Cardiac muscle cell (in vitro differentiated cells and primary cell): Measurements from ENCODE around the gene LENEP. TPM values are rescaled to one million over a fixed set of nuclear protein-coding genes. Genes with fewer than 3 reads are reported as not detected.

Experiments
- DNase-seq, 2 donors: peaks; one replicate each; pipeline versions ENCODE4 v3.0.0 to v3.0.0-alpha.2; 2010 to 2017; ENCODE audit warnings: low read depth in 1 of 2, low spot score in 1 of 2
- H3K27ac ChIP-seq: fragments of 200-600 bp; sonication (generic); 2 replicates; pipeline ENCODE4 v1.5.1; 2016
- H3K27me3 ChIP-seq: fragments of 200-600 bp; sonication (generic); 2 replicates; pipeline ENCODE4 v1.6.0; 2016; ENCODE audit warnings: control low read depth
- H3K36me3 ChIP-seq: fragments of 200-600 bp; sonication (generic); 2 replicates; pipeline ENCODE4 v1.5.1; 2016; ENCODE audit warnings: control low read depth
- H3K4me1 ChIP-seq: fragments of 200-600 bp; sonication (generic); 2 replicates; pipeline ENCODE4 v1.8.1; 2017; ENCODE audit warnings: low read depth, mild to moderate bottlenecking, mixed run types
- H3K4me3 ChIP-seq: fragments of 200-600 bp; sonication (generic); 2 replicates; pipeline ENCODE4 v1.5.1; 2016; ENCODE audit warnings: mild to moderate bottlenecking
- H3K9me3 ChIP-seq: fragments of 200-600 bp; sonication (generic); 2 replicates; pipeline ENCODE4 v1.5.1; 2017; ENCODE audit warnings: low read depth, mild to moderate bottlenecking, control low read depth
- CTCF ChIP-seq: IDR thresholded peaks from 2 replicates; pipeline ENCODE4 v1.5.1; 2012; ENCODE audit warnings: low read depth, mild to moderate bottlenecking, low read length
- polyA plus RNA-seq: library from polyadenylated mRNA; unstranded; fragments of >200 nt; fragmentation: Nextera tagmentation; extraction: Ambion mirVana; gene quantifications from 2 replicates; pipeline ENCODE4 v1.2.1, GENCODE V29; 2016
- total RNA-seq: library from RNA; depleted of rRNA; stranded (reverse); fragments of >200 nt; gene quantifications from 2 replicates; pipeline ENCODE4 v1.2.3, GENCODE V29; 2016

Gene LENEP
- total and polyA plus RNA-seq, 2 experiments from 2014 or later = 0.72 TPM; not detected in 1

GRCh38 chr1:155038602-155039307, 45.4 kb downstream of the LENEP start:
- DNase-seq = no peak
- no peaks in the 10 kb centered on the region for H3K4me1 ChIP-seq
- no peaks in the 10 kb centered on the region for H3K36me3 ChIP-seq
- no peak overlapping the region for H3K4me3 ChIP-seq
- H3K9me3 ChIP-seq = no peaks in the 10 kb centered on the region
- H3K27me3 ChIP-seq = no peaks in the 10 kb centered on the region
- no peak for TF ChIP-seq CTCF
- H3K27ac ChIP-seq = no peak overlapping the region

- Histone ChIP-seq H3K4me3 (no peak overlapping the region), H3K27me3 (no peaks in the 10 kb centered on the region), H3K4me1 (no peaks in the 10 kb centered on the region), H3K36me3 (no peaks in the 10 kb centered on the region), H3K9me3 (no peaks in the 10 kb centered on the region), H3K27ac (no peak overlapping the region)
- DNase-seq = no peak
- no peak for TF ChIP-seq CTCF
These were observed 45.9 kb downstream of the LENEP start for GRCh38 chr1:155039308-155039669.

- H3K36me3 ChIP-seq = no peaks in the 10 kb centered on the region
- H3K27me3 ChIP-seq = no peaks in the 10 kb centered on the region
- no peak for DNase-seq
- TF ChIP-seq CTCF = no peak
- no peaks in the 10 kb centered on the region for H3K4me1 ChIP-seq
- no peaks in the 10 kb centered on the region for H3K9me3 ChIP-seq
- no peak overlapping the region for H3K27ac ChIP-seq
- H3K4me3 ChIP-seq = no peak overlapping the region
These were observed 47.1 kb downstream of the LENEP start for GRCh38 chr1:155040358-155041093.

GRCh38 chr1:155042789-155043188, 49.4 kb downstream of the LENEP start:
- TF ChIP-seq CTCF = no peak
- no peak for DNase-seq
- H3K9me3 ChIP-seq = no peaks in the 10 kb centered on the region
- no peak overlapping the region for H3K27ac ChIP-seq
- H3K36me3 ChIP-seq = no peaks in the 10 kb centered on the region
- no peaks in the 10 kb centered on the region for H3K27me3 ChIP-seq
- H3K4me3 ChIP-seq = no peak overlapping the region
- H3K4me1 ChIP-seq = no peaks in the 10 kb centered on the region

- no peak for TF ChIP-seq CTCF
- no peaks in the 10 kb centered on the region for H3K9me3 ChIP-seq
- H3K4me1 ChIP-seq = no peaks in the 10 kb centered on the region
- no peaks in the 10 kb centered on the region for H3K27me3 ChIP-seq
- no peak overlapping the region for H3K4me3 ChIP-seq
- no peak overlapping the region for H3K27ac ChIP-seq
- H3K36me3 ChIP-seq = no peaks in the 10 kb centered on the region
- DNase-seq = no peak
These were observed 49.9 kb downstream of the LENEP start for GRCh38 chr1:155043301-155043702.
